Vagina (tissue), 2 donors: Measurements from ENCODE around the gene KIAA1549.

Source experiments
- POLR2A ChIP-seq, 2 donors: fragments of 450-650 bp; IDR thresholded peaks; one replicate each; pipeline ENCODE4 v1.6.1; 2017; ENCODE audit warnings: antibody characterized with exemption in 2 of 2, mild to moderate bottlenecking in 2 of 2, moderate library complexity in 2 of 2
- POLR2AphosphoS5 ChIP-seq, 2 donors: sonication (generic); formaldehyde crosslinking; IDR thresholded peaks; one replicate each; pipeline ENCODE4 v1.9.0; 2017; ENCODE audit warnings: antibody characterized with exemption in 2 of 2, mild to moderate bottlenecking in 2 of 2, low read depth in 1 of 2; ENCODE audit not compliant: insufficient read depth in 1 of 2
- TF ChIP-seq, protein P1 (sequence below), 3 experiments: fragments of 450-650 bp in 2 of 3; fragments of 200-600 bp in 1 of 3; sonication (generic) in 1 of 3; IDR thresholded peaks; one replicate each; pipeline ENCODE4 v1.5.1; 2017 to 2019; ENCODE audit warnings: antibody characterized with exemption in 3 of 3, mild to moderate bottlenecking in 2 of 3, moderate library complexity in 2 of 3

DNA sequence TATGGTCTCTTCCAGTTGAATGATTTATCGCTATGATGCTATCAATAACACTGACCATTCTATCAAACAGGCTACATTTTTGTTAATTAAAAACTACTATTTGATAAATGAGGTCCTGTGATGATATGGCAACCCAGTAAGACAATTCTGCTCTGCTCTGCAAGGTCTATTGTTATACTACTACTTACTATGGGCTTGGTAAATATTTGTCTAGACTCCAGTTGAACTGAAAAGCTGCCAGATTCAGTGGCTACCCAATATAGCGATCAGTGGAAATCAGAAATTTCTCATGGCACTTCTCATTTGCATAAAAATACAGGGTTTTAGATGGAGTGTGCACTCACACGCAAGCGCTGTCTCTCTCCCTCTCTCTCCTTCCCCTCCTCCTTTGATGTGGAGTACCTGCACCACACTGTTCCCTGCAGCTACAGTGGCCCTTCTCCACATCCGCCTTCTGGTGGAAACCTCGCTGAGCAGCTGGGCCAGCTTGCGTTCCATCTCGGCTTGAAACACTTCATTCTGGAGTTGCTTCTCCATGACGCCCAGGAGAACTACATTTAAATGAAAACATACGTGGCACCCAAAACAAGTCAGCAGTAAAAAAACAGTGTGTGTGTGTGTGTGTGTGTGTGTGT, 77.9 kb downstream of the KIAA1549 start:
- TF ChIP-seq, protein P1, sequence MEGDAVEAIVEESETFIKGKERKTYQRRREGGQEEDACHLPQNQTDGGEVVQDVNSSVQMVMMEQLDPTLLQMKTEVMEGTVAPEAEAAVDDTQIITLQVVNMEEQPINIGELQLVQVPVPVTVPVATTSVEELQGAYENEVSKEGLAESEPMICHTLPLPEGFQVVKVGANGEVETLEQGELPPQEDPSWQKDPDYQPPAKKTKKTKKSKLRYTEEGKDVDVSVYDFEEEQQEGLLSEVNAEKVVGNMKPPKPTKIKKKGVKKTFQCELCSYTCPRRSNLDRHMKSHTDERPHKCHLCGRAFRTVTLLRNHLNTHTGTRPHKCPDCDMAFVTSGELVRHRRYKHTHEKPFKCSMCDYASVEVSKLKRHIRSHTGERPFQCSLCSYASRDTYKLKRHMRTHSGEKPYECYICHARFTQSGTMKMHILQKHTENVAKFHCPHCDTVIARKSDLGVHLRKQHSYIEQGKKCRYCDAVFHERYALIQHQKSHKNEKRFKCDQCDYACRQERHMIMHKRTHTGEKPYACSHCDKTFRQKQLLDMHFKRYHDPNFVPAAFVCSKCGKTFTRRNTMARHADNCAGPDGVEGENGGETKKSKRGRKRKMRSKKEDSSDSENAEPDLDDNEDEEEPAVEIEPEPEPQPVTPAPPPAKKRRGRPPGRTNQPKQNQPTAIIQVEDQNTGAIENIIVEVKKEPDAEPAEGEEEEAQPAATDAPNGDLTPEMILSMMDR (IDR thresholded peaks at IDR 0.05), result no peak
- no peak for TF ChIP-seq POLR2A (IDR thresholded peaks at IDR 0.05)
- no peak for TF ChIP-seq POLR2AphosphoS5 (IDR thresholded peaks at IDR 0.05; ENCODE audit: insufficient read depth in 1 of 2, low read depth in 1 of 2)
